Adipose tissue (tissue), 3 donors: ENCODE measurements around the gene SUMF1. TPM values are rescaled to one million over a fixed set of nuclear protein-coding genes. Genes with fewer than 3 reads are reported as not detected.

ENCODE experiments used
- H3K27ac ChIP-seq: one replicate; pipeline ENCODE4 v1.5.1; 2013; ENCODE audit warnings: low read depth, low read length
- WGBS, 3 donors: extraction: QIAGEN DNeasy Blood & Tissue Kit; methylation state at CpG; one replicate each; pipeline ENCODE4 v1.1.7; 2013; 5-methylcytosine and 5-hydroxymethylcytosine counted together
- polyA plus RNA-seq, 3 donors: library from polyadenylated mRNA; stranded (reverse); fragments of 200-250 nt; gene quantifications; one replicate each; pipeline ENCODE4 v1.2.3, GENCODE V29; 2013
- donor health status: healthy with polysubstance abuse.
- donor health status: Bipolar disorder and iron deficiency.
- donor health status: healthy.

Gene SUMF1
- polyA plus RNA-seq, 3 donors = 11.5 to 19.7 (median 16.5) TPM

- no peak overlapping the region for H3K27ac ChIP-seq
- WGBS, 3 donors = 67 to 92% (median 83%) methylated on average over 3 of the region's 3 CpGs
Measured at GRCh38 chr3:4501437-4501836, 34.4 kb upstream of the SUMF1 start.

- H3K27ac ChIP-seq = no peak overlapping the region
- 77 to 85% (median 82%) methylated on average over 5 of the region's 5 CpGs for WGBS, 3 donors
Measured at GRCh38 chr3:4498446-4498845, 31.4 kb upstream of the SUMF1 start.

GRCh38 chr3:4497843-4498324, 30.8 kb upstream of the SUMF1 start:
- no peak overlapping the region for H3K27ac ChIP-seq
- WGBS, 3 donors = 37 to 76% (median 75%) methylated on average over 1 of the region's 1 CpG

GRCh38 chr3:4497005-4497692, 30.1 kb upstream of the SUMF1 start:
- 60 to 70% (median 66%) methylated on average over 5 of the region's 5 CpGs for WGBS, 3 donors
- no peak overlapping the region for H3K27ac ChIP-seq

- H3K27ac ChIP-seq = no peak overlapping the region
Measured at GRCh38 chr3:4496087-4496452, 29.0 kb upstream of the SUMF1 start.

GRCh38 chr3:4495294-4496086, 28.4 kb upstream of the SUMF1 start:
- H3K27ac ChIP-seq = no peak overlapping the region
- 58 to 79% (median 61%) methylated on average over 3 of the region's 3 CpGs for WGBS, 3 donors

More at GRCh38 chr3:4496087-4496452, 29.0 kb upstream of the SUMF1 start:
- 61 to 68% (median 64%) methylated on average over 3 of the region's 3 CpGs for WGBS, 3 donors

GRCh38 chr3:4494895-4495264, 27.8 kb upstream of the SUMF1 start:
- 18 to 58% (median 19%) methylated on average over 4 of the region's 4 CpGs for WGBS, 3 donors

GRCh38 chr3:4493941-4494894, 27.1 kb upstream of the SUMF1 start:
- no peak overlapping the region for H3K27ac ChIP-seq
- WGBS, 3 donors = 3 to 23% (median 5%) methylated on average over 28 of the region's 28 CpGs

More at GRCh38 chr3:4494895-4495264, 27.8 kb upstream of the SUMF1 start:
- no peak overlapping the region for H3K27ac ChIP-seq

GRCh38 chr3:4493014-4493940, 26.2 kb upstream of the SUMF1 start, which contains the start of gene ITPR1:
Gene ITPR1 (plus strand): TSS chr3:4493348. CDS start chr3:4516492, 23,144 bp downstream.
- WGBS, 3 donors = 0% methylated on average over 47 of the region's 47 CpGs
- H3K27ac ChIP-seq = no peak within 1 kb of the TSS

GRCh38 chr3:4492208-4493013, 25.3 kb upstream of the SUMF1 start:
- 0% methylated on average over 43 of the region's 43 CpGs for WGBS, 3 donors
- no peak overlapping the region for H3K27ac ChIP-seq

- WGBS, 3 donors = 20 to 36% (median 36%) methylated on average over 5 of the region's 5 CpGs
- H3K27ac ChIP-seq = no peak overlapping the region
Measured at GRCh38 chr3:4491855-4492207, 24.8 kb upstream of the SUMF1 start.

GRCh38 chr3:4478261-4478660, 11.2 kb upstream of the SUMF1 start:
- WGBS, 3 donors = 26 to 63% (median 32%) methylated on average over 3 of the region's 3 CpGs
- H3K27ac ChIP-seq = no peak overlapping the region

GRCh38 chr3:4476496-4476895, 9.4 kb upstream of the SUMF1 start:
- H3K27ac ChIP-seq = no peak overlapping the region
- WGBS, 3 donors = 33 to 50% (median 46%) methylated on average over 1 of the region's 1 CpG

GRCh38 chr3:4475804-4476203, 8.7 kb upstream of the SUMF1 start:
- no peak overlapping the region for H3K27ac ChIP-seq

- no peak overlapping the region for H3K27ac ChIP-seq
- 45 to 57% (median 46%) methylated on average over 7 of the region's 7 CpGs for WGBS, 3 donors
Measured at GRCh38 chr3:4474683-4475490, 7.8 kb upstream of the SUMF1 start.

GRCh38 chr3:4472766-4473165, 5.7 kb upstream of the SUMF1 start:
- H3K27ac ChIP-seq = no peak overlapping the region
- 86 to 100% (median 97%) methylated on average over 2 of the region's 2 CpGs for WGBS, 3 donors
